Measurements from ENCODE around the gene TRIM40. TPM values are rescaled to one million over a fixed set of nuclear protein-coding genes. Genes with fewer than 3 reads are reported as not detected.
"Not testable (repeated sequence)": the region's sequence is repeated elsewhere in the genome, so short reads cannot be mapped to it uniquely, and the experiment has no call there.

TRIM40 gene
- total RNA-seq, 2 experiments from 2014 or later: not detected

GRCh38 chr6:30102970-30103871, 32.7 kb upstream of the TRIM40 start:
- peak overlapping the region; percentile 80 for H3K4me3 Mint-ChIP-seq
- peak overlapping the region; percentile 50 for H3K27ac Mint-ChIP-seq
- no peaks in the 10 kb centered on the region for H3K9me3 Mint-ChIP-seq
- peaks cover 74% of the 10 kb centered on the region for H3K27me3 Mint-ChIP-seq
- H3K36me3 Mint-ChIP-seq: no peaks in the 10 kb centered on the region
- peaks cover 36% of the 10 kb centered on the region for H3K4me1 Mint-ChIP-seq
- peak; percentile 77 for DNase-seq

- no peaks in the 10 kb centered on the region for H3K36me3 Mint-ChIP-seq
- peaks cover 74% of the 10 kb centered on the region for H3K27me3 Mint-ChIP-seq
- peaks cover 32% of the 10 kb centered on the region for H3K4me1 Mint-ChIP-seq
- no peak for DNase-seq
- H3K27ac Mint-ChIP-seq: no peak overlapping the region
- no peaks in the 10 kb centered on the region for H3K9me3 Mint-ChIP-seq
- peak overlapping the region; percentile 80 for H3K4me3 Mint-ChIP-seq
Observed at GRCh38 chr6:30103872-30104179, 32.1 kb upstream of the TRIM40 start.

- DNase-seq: no peak
- H3K27ac Mint-ChIP-seq: no peak overlapping the region
- H3K27me3 Mint-ChIP-seq: peaks cover 70% of the 10 kb centered on the region
- H3K4me1 Mint-ChIP-seq: peaks cover 31% of the 10 kb centered on the region
- H3K9me3 Mint-ChIP-seq: no peaks in the 10 kb centered on the region
- no peak overlapping the region for H3K4me3 Mint-ChIP-seq
- H3K36me3 Mint-ChIP-seq: no peaks in the 10 kb centered on the region
Observed at GRCh38 chr6:30104661-30105060, 31.3 kb upstream of the TRIM40 start.

- Mint-ChIP-seq H3K4me1 (peaks cover 10% of the 10 kb centered on the region), H3K9me3 (no peaks in the 10 kb centered on the region), H3K27ac (no peak overlapping the region), H3K36me3 (no peaks in the 10 kb centered on the region), H3K27me3 (peaks cover 79% of the 10 kb centered on the region), H3K4me3 (no peak overlapping the region)
- no peak for DNase-seq
Observed at GRCh38 chr6:30111266-30111856, 24.6 kb upstream of the TRIM40 start.

- no peak for DNase-seq
- no peaks in the 10 kb centered on the region for H3K9me3 Mint-ChIP-seq
- H3K27me3 Mint-ChIP-seq: peaks cover 74% of the 10 kb centered on the region
- H3K36me3 Mint-ChIP-seq: no peaks in the 10 kb centered on the region
- H3K4me3 Mint-ChIP-seq: no peak overlapping the region
- H3K4me1 Mint-ChIP-seq: peaks cover 10% of the 10 kb centered on the region
- H3K27ac Mint-ChIP-seq: no peak overlapping the region
Observed at GRCh38 chr6:30112402-30112994, 23.4 kb upstream of the TRIM40 start.

- H3K4me1 Mint-ChIP-seq: peaks cover 10% of the 10 kb centered on the region
- H3K9me3 Mint-ChIP-seq: no peaks in the 10 kb centered on the region
- DNase-seq: no peak
- H3K4me3 Mint-ChIP-seq: no peak within 1 kb of the TSS
- peaks cover 72% of the 10 kb centered on the region for H3K27me3 Mint-ChIP-seq
- H3K27ac Mint-ChIP-seq: no peak within 1 kb of the TSS
- H3K36me3 Mint-ChIP-seq: no peaks in the 10 kb centered on the region
Observed at GRCh38 chr6:30113003-30113759, 22.8 kb upstream of the TRIM40 start, which contains the start of gene TRIM31. TRIM31 (minus strand) TSS chr6:30113090; CDS start chr6:30112805, 285 bp downstream.

- Mint-ChIP-seq H3K4me3 (no peak overlapping the region), H3K27me3 (peaks cover 71% of the 10 kb centered on the region), H3K36me3 (no peaks in the 10 kb centered on the region), H3K4me1 (peaks cover 10% of the 10 kb centered on the region), H3K9me3 (no peaks in the 10 kb centered on the region), H3K27ac (no peak overlapping the region)
- no peak for DNase-seq
Observed at GRCh38 chr6:30113841-30114240, 22.1 kb upstream of the TRIM40 start.

- no peak overlapping the region for H3K27ac Mint-ChIP-seq
- H3K9me3 Mint-ChIP-seq: no peaks in the 10 kb centered on the region
- H3K36me3 Mint-ChIP-seq: no peaks in the 10 kb centered on the region
Observed at GRCh38 chr6:30116724-30117123, 19.2 kb upstream of the TRIM40 start.

GRCh38 chr6:30118691-30119090, 17.2 kb upstream of the TRIM40 start:
- not testable (repeated sequence) for H3K9me3 Mint-ChIP-seq, DNase-seq, H3K36me3 Mint-ChIP-seq, H3K4me3 Mint-ChIP-seq, H3K27ac Mint-ChIP-seq, H3K4me1 Mint-ChIP-seq
- peaks cover 48% of the 10 kb centered on the region for H3K27me3 Mint-ChIP-seq

More at GRCh38 chr6:30116724-30117123, 19.2 kb upstream of the TRIM40 start:
- DNase-seq: no peak
- Mint-ChIP-seq H3K4me1 (peaks cover 10% of the 10 kb centered on the region), H3K4me3 (no peak overlapping the region), H3K27me3 (peaks cover 57% of the 10 kb centered on the region)

- Mint-ChIP-seq H3K4me1 (no peaks in the 10 kb centered on the region), H3K4me3 (no peak overlapping the region), H3K27ac (no peak overlapping the region), H3K36me3 (no peaks in the 10 kb centered on the region), H3K9me3 (no peaks in the 10 kb centered on the region), H3K27me3 (peaks cover 42% of the 10 kb centered on the region)
- DNase-seq: no peak
Observed at GRCh38 chr6:30121446-30122366, 14.2 kb upstream of the TRIM40 start.

- H3K36me3 Mint-ChIP-seq: no peaks in the 10 kb centered on the region
- H3K27ac Mint-ChIP-seq: no peak overlapping the region
- no peak for DNase-seq
- H3K4me3 Mint-ChIP-seq: no peak overlapping the region
- H3K27me3 Mint-ChIP-seq: peaks cover 47% of the 10 kb centered on the region
- no peaks in the 10 kb centered on the region for H3K4me1 Mint-ChIP-seq
- H3K9me3 Mint-ChIP-seq: no peaks in the 10 kb centered on the region
Observed at GRCh38 chr6:30122515-30122914, 13.4 kb upstream of the TRIM40 start.

GRCh38 chr6:30127238-30128093, 8.5 kb upstream of the TRIM40 start:
- H3K36me3 Mint-ChIP-seq: no peaks in the 10 kb centered on the region
- no peaks in the 10 kb centered on the region for H3K9me3 Mint-ChIP-seq
- no peak overlapping the region for H3K4me3 Mint-ChIP-seq
- no peak for DNase-seq
- peaks cover 11% of the 10 kb centered on the region for H3K4me1 Mint-ChIP-seq
- H3K27ac Mint-ChIP-seq: no peak overlapping the region
- peaks cover 74% of the 10 kb centered on the region for H3K27me3 Mint-ChIP-seq
